HCT116 (cell line): ENCODE measurements around the gene B3GALNT2. TPM values are rescaled to one million over a fixed set of nuclear protein-coding genes. Genes with fewer than 3 reads are reported as not detected.

Experiments used
- ATAC-seq: fragments of 200-7000 bp; cut with Tn5 transposase; 2 replicates; pipeline ENCODE4 v1.9.1; 2020; ENCODE audit warnings: mild to moderate bottlenecking, moderate library complexity
- BruUV-seq: library from RNA; stranded (reverse); fragments of 400-500 nt; replicated peaks from 2 replicates; lab custom pipeline; 2021; lab: Mats Ljungman, UMichigan
- CTCF ChIA-PET: fragments of 300-600 bp; sonication (Branson Sonifier 250); formaldehyde crosslinking; loops from one replicate; lab custom pipeline; 2021; ENCODE audit warnings: antibody characterized with exemption; lab: Charles Lee
- POLR2A ChIA-PET: fragments of 300-600, 350-600 bp; sonication (Branson Sonifier 250); formaldehyde crosslinking; loops from one replicate; lab custom pipeline; 2021; ENCODE audit warnings: antibody characterized with exemption; lab: Charles Lee
- RAD21 ChIA-PET, 2 experiments: fragments of 300-600 bp; sonication (Branson Sonifier 250); formaldehyde crosslinking; loops; one replicate each; lab custom pipeline; 2023; ENCODE audit warnings: low total read pairs in 2 of 2; ENCODE audit not compliant: uncharacterized antibody in 2 of 2, unreplicated experiment in 2 of 2, low non-redundant PET in 1 of 2; lab: Charles Lee
- DNase-seq: peaks from one replicate; pipeline ENCODE4 v3.0.0-alpha.2; 2010; ENCODE audit warnings: low read depth, low spot score
- H2AFZ ChIP-seq: fragments of 200-600 bp; shearing (Covaris generic), sonication (generic); 2 replicates; pipeline ENCODE4 v1.6.1; 2017; ENCODE audit warnings: low read depth, mixed run types, mixed read lengths, antibody characterized with exemption, low read length; ENCODE audit not compliant: poor library complexity, severe bottlenecking
- H3K27ac ChIP-seq: 2 replicates; pipeline ENCODE4 v1.5.1; 2012; ENCODE audit warnings: low read depth, low read length
- H3K27me3 ChIP-seq: fragments of 200-600 bp; sonication (generic); 2 replicates; pipeline ENCODE4 v1.6.1; 2016; ENCODE audit warnings: mixed run types, low read length, mixed read lengths; ENCODE audit not compliant: insufficient read depth
- H3K36me3 ChIP-seq, 2 experiments: fragments of 200-500 bp in 1 of 2; fragments of 200-600 bp in 1 of 2; sonication (Bioruptor generic) in 1 of 2; sonication (generic) in 1 of 2; 2 replicates each; pipeline versions ENCODE4 v1.5.1 to v1.6.1; 2014 to 2016; ENCODE audit warnings: low read length in 2 of 2, inconsistent platforms in 1 of 2, mixed read lengths in 1 of 2, mixed run types in 1 of 2; ENCODE audit not compliant: insufficient read depth in 2 of 2, control insufficient read depth in 1 of 2
- H3K4me1 ChIP-seq, 2 experiments: fragments of 200-600 bp in 1 of 2; sonication (generic) in 1 of 2; 2 replicates each; pipeline versions ENCODE4 v1.5.1 to v1.6.1; 2012 to 2017; ENCODE audit warnings: low read length in 2 of 2, inconsistent platforms in 1 of 2, mild to moderate bottlenecking in 1 of 2, mixed read lengths in 1 of 2, mixed run types in 1 of 2, moderate library complexity in 1 of 2; ENCODE audit not compliant: insufficient read depth in 2 of 2, control insufficient read depth in 1 of 2
- H3K4me2 ChIP-seq: fragments of 200-600 bp; sonication (generic); 2 replicates; pipeline ENCODE4 v1.6.1; 2017; ENCODE audit warnings: mixed run types, low read length, mixed read lengths
- H3K4me3 ChIP-seq, 2 experiments: fragments of 200-600 bp in 1 of 2; sonication (generic) in 1 of 2; replicated peaks in 1 of 2; 2 replicates each; pipeline ENCODE4 v1.5.1; 2011 to 2016; ENCODE audit warnings: low read length in 2 of 2, control low read depth in 1 of 2, low read depth in 1 of 2, mild to moderate bottlenecking in 1 of 2, mixed read lengths in 1 of 2, mixed run types in 1 of 2
- H3K79me2 ChIP-seq: fragments of 200-600 bp; sonication (generic); 2 replicates; pipeline ENCODE4 v1.6.1; 2017; ENCODE audit warnings: mild to moderate bottlenecking, mixed run types, low read length, moderate library complexity, mixed read lengths; ENCODE audit not compliant: insufficient read depth
- H3K9ac ChIP-seq: fragments of 200-600 bp; sonication (generic); 2 replicates; pipeline ENCODE4 v1.6.1; 2016; ENCODE audit warnings: low read length, mixed read lengths
- H3K9me2 ChIP-seq: fragments of 200-600 bp; sonication (generic), shearing (Covaris generic); 2 replicates; pipeline ENCODE4 v1.6.1; 2017; ENCODE audit warnings: mixed run types, mild to moderate bottlenecking, moderate library complexity; ENCODE audit not compliant: insufficient read depth
- H3K9me3 ChIP-seq, 2 experiments: fragments of 200-500 bp in 1 of 2; fragments of 200-600 bp in 1 of 2; sonication (Bioruptor generic) in 1 of 2; sonication (generic) in 1 of 2; 2 replicates each; pipeline ENCODE4 v1.6.1; 2014 to 2017; ENCODE audit warnings: low read length in 2 of 2, mixed read lengths in 2 of 2, inconsistent platforms in 1 of 2, low read depth in 1 of 2, mild to moderate bottlenecking in 1 of 2, mixed run types in 1 of 2, moderate library complexity in 1 of 2; ENCODE audit not compliant: control insufficient read depth in 1 of 2, insufficient read depth in 1 of 2
- H4K20me1 ChIP-seq: fragments of 200-600 bp; sonication (generic), shearing (Covaris generic); 2 replicates; pipeline ENCODE4 v1.6.1; 2017; ENCODE audit warnings: mixed run types, mild to moderate bottlenecking, moderate library complexity; ENCODE audit not compliant: insufficient read depth
- ATF3 ChIP-seq: IDR thresholded peaks from 2 replicates; pipeline ENCODE4 v1.6.1; 2012
- CEBPB ChIP-seq: IDR thresholded peaks from 2 replicates; pipeline ENCODE4 v1.6.1; 2012; ENCODE audit warnings: low read depth
- EGR1 ChIP-seq: IDR thresholded peaks from 2 replicates; pipeline ENCODE4 v1.6.1; 2012; ENCODE audit warnings: low read depth
- ELF1 ChIP-seq: IDR thresholded peaks from 2 replicates; pipeline ENCODE4 v1.6.1; 2012; ENCODE audit warnings: low read depth, borderline replicate concordance
- EZH2phosphoT487 ChIP-seq: fragments of 200-600 bp; IDR thresholded peaks from 2 replicates; pipeline ENCODE4 v1.6.1; 2018; ENCODE audit warnings: antibody characterized with exemption, borderline replicate concordance
- JUND ChIP-seq: IDR thresholded peaks from 2 replicates; pipeline ENCODE4 v1.6.1; 2012
- POLR2A ChIP-seq: IDR thresholded peaks from 2 replicates; pipeline ENCODE4 v1.7.0; 2011; ENCODE audit warnings: borderline replicate concordance; ENCODE audit not compliant: insufficient read depth, insufficient read length; ENCODE audit errors: extremely low read depth
- POLR2AphosphoS5 ChIP-seq: IDR thresholded peaks from 2 replicates; pipeline ENCODE4 v1.6.1; 2011; ENCODE audit warnings: mild to moderate bottlenecking, low read depth, low read length, moderate library complexity
- RAD21 ChIP-seq: IDR thresholded peaks from 2 replicates; pipeline ENCODE4 v1.6.1; 2012; ENCODE audit warnings: low read depth, mild to moderate bottlenecking
- SP1 ChIP-seq: IDR thresholded peaks from 2 replicates; pipeline ENCODE4 v1.6.1; 2012; ENCODE audit warnings: low read depth
- SRF ChIP-seq: IDR thresholded peaks from 2 replicates; pipeline ENCODE4 v1.6.1; 2012; ENCODE audit warnings: low read depth
- YY1 ChIP-seq: IDR thresholded peaks from 2 replicates; pipeline ENCODE4 v1.6.1; 2011; ENCODE audit warnings: low read length, low read depth, moderate library complexity, mild to moderate bottlenecking; ENCODE audit not compliant: insufficient replicate concordance; ENCODE audit errors: extremely low read depth
- ZNF274 ChIP-seq: fragments of 200-500 bp; sonication (Bioruptor generic); IDR thresholded peaks from 2 replicates; pipeline ENCODE4 v1.6.1; 2014; ENCODE audit warnings: mild to moderate bottlenecking, low read depth, low read length, inconsistent platforms
- intact Hi-C: fragments of 100-400 bp; cut with micrococcal nuclease; formaldehyde crosslinking; loops from 2 replicates; pipeline ENCODE4 v1.10.0; 2022
- total RNA-seq: library from RNA; stranded (reverse); gene quantifications from one replicate; pipeline ENCODE4 v1.2.1, GENCODE V29; 2021; ENCODE audit not compliant: unreplicated experiment
- TF ChIP-seq, protein P1 (sequence below): IDR thresholded peaks from 2 replicates; pipeline ENCODE4 v1.6.1; 2012
- TF ChIP-seq, protein P2 (sequence below): IDR thresholded peaks from 2 replicates; pipeline ENCODE4 v1.6.1; 2011; ENCODE audit warnings: mild to moderate bottlenecking, low read length, moderate library complexity; ENCODE audit not compliant: insufficient replicate concordance; ENCODE audit errors: extremely low read depth

The B3GALNT2 gene
- total RNA-seq, 1 experiment from 2014 or later, result 36.8 TPM

- ATAC-seq, result peak; percentile 23; the same call in 1 of the 2 replicates
- POLR2A ChIA-PET, result interaction anchor here (0.6 to 1.1 kb wide), 2 partner anchors 45 to 57 kb away, joined by 3 to 4 read pairs; partner anchors contain the start of gene TBCE
- Histone ChIP-seq H3K36me3 (0 out of 4 replicates have a peak, but pooled peaks cover 0 to 3% of the 10 kb centered on the region in 2 experiments), H3K79me2 (0 out of 2 replicates have a peak, but pooled peaks cover 7% of the 10 kb centered on the region), H3K27ac (no peak overlapping the region), H3K4me1 (peaks cover 25 to 33% of the 10 kb centered on the region in 2 experiments; a peak in 3 of 4 replicates), H3K4me3 (no peak overlapping the region), H4K20me1 (no peaks in the 10 kb centered on the region), H3K27me3 (no peaks in the 10 kb centered on the region), H3K4me2 (peak overlapping the region; percentile 35), H2AFZ (no peak overlapping the region), H3K9me2 (no peaks in the 10 kb centered on the region), H3K9ac (no peak overlapping the region), H3K9me3 (no peaks in the 10 kb centered on the region)
- RAD21 ChIA-PET, result interaction anchor here in 1 of 2 experiments (0.6 kb wide), 1 partner anchor 914 kb away, joined by 7 read pairs; no protein-coding TSS in a partner anchor
- DNase-seq, result no peak
- intact Hi-C loops, result loop anchor here (10.0 kb wide), 2 partner anchors 247 to 1297 kb away; partner anchors contain the start of gene RBM34
- BruUV-seq, result no TSS peak
- CTCF ChIA-PET, result interaction anchor here (1.1 kb wide), 1 partner anchor 159 kb away, joined by 3 read pairs; no protein-coding TSS in a partner anchor
- TF ChIP-seq SP1 (no peak), ELF1 (no peak), EZH2phosphoT487 (no peak), JUND (no peak), EGR1 (no peak), POLR2A (no peak), YY1 (no peak), RAD21 (no peak), POLR2AphosphoS5 (no peak), CEBPB (no peak), SRF (no peak), ATF3 (no peak), ZNF274 (no peak)
- TF ChIP-seq, protein P1, sequence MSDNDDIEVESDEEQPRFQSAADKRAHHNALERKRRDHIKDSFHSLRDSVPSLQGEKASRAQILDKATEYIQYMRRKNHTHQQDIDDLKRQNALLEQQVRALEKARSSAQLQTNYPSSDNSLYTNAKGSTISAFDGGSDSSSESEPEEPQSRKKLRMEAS, result no peak
- TF ChIP-seq, protein P2, sequence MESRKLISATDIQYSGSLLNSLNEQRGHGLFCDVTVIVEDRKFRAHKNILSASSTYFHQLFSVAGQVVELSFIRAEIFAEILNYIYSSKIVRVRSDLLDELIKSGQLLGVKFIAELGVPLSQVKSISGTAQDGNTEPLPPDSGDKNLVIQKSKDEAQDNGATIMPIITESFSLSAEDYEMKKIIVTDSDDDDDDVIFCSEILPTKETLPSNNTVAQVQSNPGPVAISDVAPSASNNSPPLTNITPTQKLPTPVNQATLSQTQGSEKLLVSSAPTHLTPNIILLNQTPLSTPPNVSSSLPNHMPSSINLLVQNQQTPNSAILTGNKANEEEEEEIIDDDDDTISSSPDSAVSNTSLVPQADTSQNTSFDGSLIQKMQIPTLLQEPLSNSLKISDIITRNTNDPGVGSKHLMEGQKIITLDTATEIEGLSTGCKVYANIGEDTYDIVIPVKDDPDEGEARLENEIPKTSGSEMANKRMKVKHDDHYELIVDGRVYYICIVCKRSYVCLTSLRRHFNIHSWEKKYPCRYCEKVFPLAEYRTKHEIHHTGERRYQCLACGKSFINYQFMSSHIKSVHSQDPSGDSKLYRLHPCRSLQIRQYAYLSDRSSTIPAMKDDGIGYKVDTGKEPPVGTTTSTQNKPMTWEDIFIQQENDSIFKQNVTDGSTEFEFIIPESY, result no peak
Observed at GRCh38 chr1:235411489-235412486, 92.5 kb downstream of the B3GALNT2 start.
